Neural progenitor cell (in vitro differentiated cells): ENCODE data around the gene USP10. TPM values are rescaled to one million over a fixed set of nuclear protein-coding genes. Genes with fewer than 3 reads are reported as not detected.

Experiments
- DNase-seq: peaks from one replicate; pipeline ENCODE4 v3.0.0-alpha.2; 2016; ENCODE audit warnings: low spot score
- H2AFZ ChIP-seq: fragments of 200-600 bp; sonication (generic); replicated peaks from 2 replicates; pipeline ENCODE4 v1.6.1; 2016; ENCODE audit warnings: antibody characterized with exemption
- H3F3A ChIP-seq: fragments of 200-600 bp; sonication (generic); 2 replicates; pipeline ENCODE4 v1.6.1; 2016; ENCODE audit warnings: antibody characterized with exemption, low read depth
- H3K27ac ChIP-seq: fragments of 200-600 bp; sonication (generic); 2 replicates; pipeline ENCODE4 v1.5.1; 2016; ENCODE audit warnings: mild to moderate bottlenecking
- H3K27me3 ChIP-seq: fragments of 200-600 bp; sonication (generic); 2 replicates; pipeline ENCODE4 v1.6.1; 2016; ENCODE audit warnings: mild to moderate bottlenecking, moderate library complexity
- H3K36me3 ChIP-seq: fragments of 200-600 bp; sonication (generic); 2 replicates; pipeline ENCODE4 v1.5.1; 2016
- H3K4me1 ChIP-seq: fragments of 200-600 bp; sonication (generic); 2 replicates; pipeline ENCODE4 v1.6.1; 2016; ENCODE audit warnings: mixed run types
- H3K4me2 ChIP-seq: fragments of 200-600 bp; sonication (generic); 2 replicates; pipeline ENCODE4 v1.6.1; 2016
- H3K4me3 ChIP-seq: fragments of 200-600 bp; sonication (generic); 2 replicates; pipeline ENCODE4 v1.5.1; 2016
- H3K79me2 ChIP-seq: fragments of 200-600 bp; sonication (generic); 2 replicates; pipeline ENCODE4 v1.6.1; 2016; ENCODE audit warnings: low read depth
- H3K9ac ChIP-seq: fragments of 200-600 bp; sonication (generic); 2 replicates; pipeline ENCODE4 v1.6.1; 2016
- H3K9me3 ChIP-seq: fragments of 200-600 bp; sonication (generic); 2 replicates; pipeline ENCODE4 v1.5.1; 2016; ENCODE audit warnings: low read depth
- H4K20me1 ChIP-seq: fragments of 200-600 bp; sonication (generic); 2 replicates; pipeline ENCODE4 v1.6.1; 2016; ENCODE audit warnings: low read depth
- H3K27ac Mint-ChIP-seq: 3 replicates; pipeline ENCODE4 v1.8.0; 2021; ENCODE audit warnings: mixed read lengths
- H3K27me3 Mint-ChIP-seq: 2 replicates; pipeline ENCODE4 v1.8.0; 2022; ENCODE audit warnings: low read depth, mild to moderate bottlenecking, inconsistent platforms, moderate library complexity, mixed read lengths; ENCODE audit not compliant: insufficient read depth
- H3K36me3 Mint-ChIP-seq: 3 replicates; pipeline ENCODE4 v1.8.0; 2021; ENCODE audit warnings: mixed read lengths
- H3K4me1 Mint-ChIP-seq: 3 replicates; pipeline ENCODE4 v1.8.0; 2021; ENCODE audit warnings: mixed read lengths
- H3K4me3 Mint-ChIP-seq: 3 replicates; pipeline ENCODE4 v1.8.0; 2021; ENCODE audit warnings: mild to moderate bottlenecking, moderate library complexity, mixed read lengths
- H3K9me3 Mint-ChIP-seq: 3 replicates; pipeline ENCODE4 v1.8.0; 2020; ENCODE audit warnings: mixed read lengths
- CTCF ChIP-seq: fragments of 200-600 bp; sonication (generic); IDR thresholded peaks from 2 replicates; pipeline ENCODE4 v1.5.1; 2017; ENCODE audit warnings: antibody characterized with exemption, mild to moderate bottlenecking
- EZH2 ChIP-seq: fragments of 200-600 bp; sonication (generic); IDR thresholded peaks from 2 replicates; pipeline ENCODE4 v1.6.1; 2017; ENCODE audit warnings: antibody characterized with exemption, mild to moderate bottlenecking, moderate library complexity
- EZH2phosphoT487 ChIP-seq: fragments of 200-600 bp; sonication (generic); IDR thresholded peaks from 2 replicates; pipeline ENCODE4 v1.6.1; 2017; ENCODE audit warnings: antibody characterized with exemption
- total RNA-seq: library from RNA; depleted of rRNA; stranded (reverse); fragments of >200 nt; gene quantifications from 2 replicates; pipeline ENCODE4 v1.2.3, GENCODE V29; 2015; ENCODE audit warnings: low replicate concordance

USP10 gene
- total RNA-seq, 1 donor from 2014 or later = 130 TPM

GRCh38 chr16:84756830-84757229 is 57.0 kb downstream of the USP10 start:
- H3K27me3 Mint-ChIP-seq = no peaks in the 10 kb centered on the region
- Histone ChIP-seq H3K79me2 (peaks cover 89% of the 10 kb centered on the region), H4K20me1 (peaks cover 90% of the 10 kb centered on the region), H3K27ac (no peak overlapping the region), H3K9ac (no peak overlapping the region), H3F3A (peaks cover 9% of the 10 kb centered on the region), H3K4me1 (no peaks in the 10 kb centered on the region), H3K27me3 (no peaks in the 10 kb centered on the region), H3K36me3 (no peaks in the 10 kb centered on the region), H3K4me2 (no peak overlapping the region), H3K4me3 (no peak overlapping the region), H2AFZ (no peak overlapping the region), H3K9me3 (no peaks in the 10 kb centered on the region)
- H3K36me3 Mint-ChIP-seq = peaks cover 17% of the 10 kb centered on the region
- TF ChIP-seq EZH2phosphoT487 (no peak), CTCF (no peak), EZH2 (no peak)
- DNase-seq = no peak
- H3K4me1 Mint-ChIP-seq = peaks cover 29% of the 10 kb centered on the region
- H3K9me3 Mint-ChIP-seq = no peaks in the 10 kb centered on the region
- H3K4me3 Mint-ChIP-seq = no peak overlapping the region
- no peak overlapping the region for H3K27ac Mint-ChIP-seq

- Mint-ChIP-seq H3K36me3 (peaks cover 30% of the 10 kb centered on the region), H3K27me3 (no peaks in the 10 kb centered on the region), H3K4me1 (peaks cover 20% of the 10 kb centered on the region), H3K4me3 (no peak overlapping the region), H3K27ac (no peak overlapping the region), H3K9me3 (no peaks in the 10 kb centered on the region)
- Histone ChIP-seq H3K27ac (no peak overlapping the region), H3K79me2 (peaks cover 76% of the 10 kb centered on the region), H3K36me3 (peaks cover 8% of the 10 kb centered on the region), H3K27me3 (no peaks in the 10 kb centered on the region), H3K9ac (no peak overlapping the region), H3K9me3 (no peaks in the 10 kb centered on the region), H3K4me2 (no peak overlapping the region), H2AFZ (no peak overlapping the region), H3K4me1 (no peaks in the 10 kb centered on the region), H3F3A (peaks cover 4% of the 10 kb centered on the region), H4K20me1 (peaks cover 78% of the 10 kb centered on the region), H3K4me3 (no peak overlapping the region)
- no peak for DNase-seq
- TF ChIP-seq EZH2phosphoT487 = no peak
- TF ChIP-seq EZH2 = no peak
- TF ChIP-seq CTCF = no peak
Measured at GRCh38 chr16:84758627-84759026, 58.8 kb downstream of the USP10 start.

- Mint-ChIP-seq H3K36me3 (peaks cover 35% of the 10 kb centered on the region), H3K27ac (no peak overlapping the region), H3K4me1 (peaks cover 15% of the 10 kb centered on the region), H3K27me3 (no peaks in the 10 kb centered on the region), H3K4me3 (no peak overlapping the region), H3K9me3 (no peaks in the 10 kb centered on the region)
- Histone ChIP-seq H3F3A (no peaks in the 10 kb centered on the region), H2AFZ (no peak overlapping the region), H3K9ac (no peak overlapping the region), H3K27ac (no peak overlapping the region), H3K4me1 (no peaks in the 10 kb centered on the region), H3K36me3 (peaks cover 8% of the 10 kb centered on the region), H3K79me2 (peaks cover 71% of the 10 kb centered on the region), H3K4me3 (no peak overlapping the region), H3K4me2 (no peak overlapping the region), H3K27me3 (no peaks in the 10 kb centered on the region), H4K20me1 (peaks cover 74% of the 10 kb centered on the region), H3K9me3 (no peaks in the 10 kb centered on the region)
- TF ChIP-seq CTCF (no peak), EZH2 (no peak), EZH2phosphoT487 (no peak)
- DNase-seq = no peak
Measured at GRCh38 chr16:84759061-84759460, 59.3 kb downstream of the USP10 start.
